BE2C (cell line): Measurements from ENCODE around the gene ELAVL3.

Source experiments
- DNase-seq: peaks from one replicate; pipeline ENCODE4 v3.0.0-alpha.2; 2020
- H3K27me3 ChIP-seq: fragments of 250-450 bp; sonication (Bioruptor Pico); 2 replicates; pipeline ENCODE4 v1.5.1; 2020; ENCODE audit warnings: mild to moderate bottlenecking
- H3K36me3 ChIP-seq: fragments of 250-450 bp; sonication (Bioruptor Pico); 2 replicates; pipeline ENCODE4 v1.5.1; 2020; ENCODE audit warnings: mild to moderate bottlenecking
- H3K4me1 ChIP-seq: fragments of 250-450 bp; sonication (Bioruptor Pico); 2 replicates; pipeline ENCODE4 v1.5.1; 2020
- H3K4me3 ChIP-seq: 2 replicates; pipeline ENCODE4 v1.5.1; 2011; ENCODE audit warnings: low read depth, low read length
- H3K9me3 ChIP-seq: fragments of 250-450 bp; sonication (Bioruptor Pico); 2 replicates; pipeline ENCODE4 v1.5.1; 2020
- TF ChIP-seq, protein P1 (sequence below): IDR thresholded peaks from 2 replicates; pipeline ENCODE4 v1.5.1; 2012; ENCODE audit warnings: mild to moderate bottlenecking, low read depth, low read length

Gene ELAVL3

GRCh38 chr19:11420429-11421370 is 60.1 kb downstream of the ELAVL3 start:
- H3K27me3 ChIP-seq, result peaks cover 61% of the 10 kb centered on the region
- peak overlapping the region; percentile 45 for H3K4me3 ChIP-seq
- no peak for DNase-seq

GRCh38 chr19:11418549-11419506 is 62.0 kb downstream of the ELAVL3 start, which contains the start of gene RGL3:
Gene RGL3, minus strand, starts transcription at chr19:11419314. Its CDS starts 36 bp downstream, at chr19:11419278.
- peaks cover 61% of the 10 kb centered on the region for H3K27me3 ChIP-seq
- H3K36me3 ChIP-seq, result no peaks in the 10 kb centered on the region
- no peak within 1 kb of the TSS for H3K4me3 ChIP-seq
- H3K4me1 ChIP-seq, result no peaks in the 10 kb centered on the region
- DNase-seq, result no peak
- H3K9me3 ChIP-seq, result no peaks in the 10 kb centered on the region
- TF ChIP-seq, protein P1, sequence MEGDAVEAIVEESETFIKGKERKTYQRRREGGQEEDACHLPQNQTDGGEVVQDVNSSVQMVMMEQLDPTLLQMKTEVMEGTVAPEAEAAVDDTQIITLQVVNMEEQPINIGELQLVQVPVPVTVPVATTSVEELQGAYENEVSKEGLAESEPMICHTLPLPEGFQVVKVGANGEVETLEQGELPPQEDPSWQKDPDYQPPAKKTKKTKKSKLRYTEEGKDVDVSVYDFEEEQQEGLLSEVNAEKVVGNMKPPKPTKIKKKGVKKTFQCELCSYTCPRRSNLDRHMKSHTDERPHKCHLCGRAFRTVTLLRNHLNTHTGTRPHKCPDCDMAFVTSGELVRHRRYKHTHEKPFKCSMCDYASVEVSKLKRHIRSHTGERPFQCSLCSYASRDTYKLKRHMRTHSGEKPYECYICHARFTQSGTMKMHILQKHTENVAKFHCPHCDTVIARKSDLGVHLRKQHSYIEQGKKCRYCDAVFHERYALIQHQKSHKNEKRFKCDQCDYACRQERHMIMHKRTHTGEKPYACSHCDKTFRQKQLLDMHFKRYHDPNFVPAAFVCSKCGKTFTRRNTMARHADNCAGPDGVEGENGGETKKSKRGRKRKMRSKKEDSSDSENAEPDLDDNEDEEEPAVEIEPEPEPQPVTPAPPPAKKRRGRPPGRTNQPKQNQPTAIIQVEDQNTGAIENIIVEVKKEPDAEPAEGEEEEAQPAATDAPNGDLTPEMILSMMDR, result no peak

More at GRCh38 chr19:11420429-11421370, 60.1 kb downstream of the ELAVL3 start:
- no peaks in the 10 kb centered on the region for H3K4me1 ChIP-seq
- H3K9me3 ChIP-seq, result no peaks in the 10 kb centered on the region
- TF ChIP-seq, protein P1, result no peak
- no peaks in the 10 kb centered on the region for H3K36me3 ChIP-seq

- no peaks in the 10 kb centered on the region for H3K9me3 ChIP-seq
- H3K4me1 ChIP-seq, result no peaks in the 10 kb centered on the region
- no peaks in the 10 kb centered on the region for H3K36me3 ChIP-seq
- no peak overlapping the region for H3K4me3 ChIP-seq
- DNase-seq, result no peak
- TF ChIP-seq, protein P1, result no peak
- peaks cover 58% of the 10 kb centered on the region for H3K27me3 ChIP-seq
Observed at GRCh38 chr19:11418094-11418548, 62.7 kb downstream of the ELAVL3 start.

DNA sequence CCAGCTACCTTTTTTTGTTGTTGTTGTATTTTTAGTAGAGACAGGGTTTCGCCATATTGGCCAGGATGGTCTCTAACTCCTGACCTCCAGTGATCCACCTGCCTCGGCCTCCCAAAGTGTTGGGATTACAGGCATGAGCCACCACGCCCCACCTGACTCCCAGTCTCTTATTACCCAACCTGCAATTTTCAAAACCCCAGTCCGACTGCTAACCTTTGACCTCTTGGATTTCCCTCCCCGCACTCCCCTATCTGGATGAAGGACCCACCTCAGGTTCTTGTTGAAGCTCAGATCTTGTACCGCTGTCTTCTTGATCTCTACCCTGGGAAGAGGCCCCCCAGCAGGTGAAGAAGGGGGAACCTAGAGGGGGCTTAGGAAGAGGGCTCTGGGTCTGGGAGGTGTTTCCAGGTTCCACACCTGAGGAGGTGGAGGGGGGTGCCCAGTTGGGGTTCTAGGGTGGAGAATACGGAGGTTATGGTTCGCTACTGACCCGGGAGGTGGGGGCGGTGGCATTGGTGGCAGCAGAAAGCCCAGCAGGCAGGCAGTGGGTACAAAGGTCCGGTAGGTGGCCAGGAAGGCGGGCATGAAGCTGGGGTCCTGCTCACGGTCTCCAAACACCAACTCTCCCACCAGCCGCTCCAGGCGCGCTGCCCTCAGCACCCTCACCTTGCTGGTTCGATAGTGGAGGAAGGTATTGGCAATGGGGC is 64.3 kb downstream of the ELAVL3 start:
- Histone ChIP-seq H3K4me1 (no peaks in the 10 kb centered on the region), H3K4me3 (no peak overlapping the region), H3K9me3 (no peaks in the 10 kb centered on the region), H3K36me3 (no peaks in the 10 kb centered on the region), H3K27me3 (peaks cover 50% of the 10 kb centered on the region)
- TF ChIP-seq, protein P1, result no peak
- no peak for DNase-seq

- no peak overlapping the region for H3K4me3 ChIP-seq
- TF ChIP-seq, protein P1, result no peak
- no peaks in the 10 kb centered on the region for H3K4me1 ChIP-seq
- H3K36me3 ChIP-seq, result no peaks in the 10 kb centered on the region
- no peak for DNase-seq
- H3K9me3 ChIP-seq, result no peaks in the 10 kb centered on the region
- peaks cover 30% of the 10 kb centered on the region for H3K27me3 ChIP-seq
Observed at GRCh38 chr19:11414544-11414943, 66.3 kb downstream of the ELAVL3 start.
